Amygdala (tissue), 56 donors: ENCODE data around the gene RANBP3.

ENCODE experiments used
- DNase-seq, 56 donors: peaks; one replicate each; lab custom pipeline; 2025; lab: John Stamatoyannopoulos, UW

The RANBP3 gene

DNA sequence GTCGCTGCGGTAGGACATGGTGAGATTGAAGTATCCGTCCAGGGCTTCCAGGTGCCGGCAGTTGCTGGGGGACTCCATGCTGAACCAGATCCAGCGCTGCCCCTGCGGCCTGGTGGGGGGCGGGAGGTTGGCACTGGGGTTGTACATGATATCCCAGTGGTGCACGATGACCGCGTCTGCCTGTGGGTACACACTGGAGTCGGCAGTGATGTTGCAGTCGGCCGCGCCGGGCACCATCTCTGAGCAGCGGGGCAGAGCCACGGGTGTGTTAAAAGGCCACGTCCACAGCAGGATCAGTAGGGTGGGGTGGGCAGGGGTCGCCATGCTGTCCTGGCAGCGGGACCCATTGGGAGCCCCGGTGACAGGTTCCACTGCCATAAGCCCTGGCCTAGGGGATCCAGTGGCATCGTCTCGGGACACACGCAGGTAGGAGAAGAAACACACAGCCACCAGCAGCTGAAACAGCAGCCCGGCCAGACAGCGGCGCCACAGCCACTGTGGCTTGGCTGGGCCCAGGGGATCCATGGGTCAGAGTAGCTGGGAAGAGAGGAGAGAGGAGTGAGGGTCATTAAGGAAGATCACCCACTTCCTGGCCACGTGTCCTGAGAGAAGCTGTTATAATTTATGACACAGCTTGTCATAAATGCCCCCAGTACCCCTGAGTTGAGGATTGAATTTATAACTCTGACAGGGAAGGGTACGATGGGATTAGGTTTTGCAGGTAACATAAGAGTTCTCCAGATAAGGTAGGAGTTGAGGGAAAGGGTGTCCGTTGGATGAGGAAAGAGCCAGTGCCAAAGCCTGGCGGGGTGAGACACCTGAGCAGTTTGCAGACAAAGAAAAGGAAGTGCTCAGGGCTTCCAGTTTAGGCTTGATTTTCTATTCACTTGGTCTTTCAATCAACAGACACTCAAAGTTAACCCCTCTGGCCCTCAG, 110.5 kb downstream of the RANBP3 start:
- DNase-seq: no peak
